Measurements from ENCODE around the gene CTRB2.
"Not testable (repeated sequence)": the region's sequence is repeated elsewhere in the genome, so short reads cannot be mapped to it uniquely, and the experiment has no call there.

The CTRB2 gene

GRCh38 chr16:75209944-75210343 lies 3.0 kb upstream of the CTRB2 start:
- DNase-seq (ENCODE audit: low read depth): no peak
- no peak for TF ChIP-seq CTCF (conservative IDR thresholded peaks at IDR 0.05; ENCODE audit: control insufficient read depth, insufficient read depth, low read depth, low read length)
- H3K4me3 ChIP-seq (ENCODE audit: control insufficient read depth, low read depth, low read length): no peak overlapping the region

- not testable (repeated sequence) for H3K4me3 ChIP-seq (ENCODE audit: control insufficient read depth, low read depth, low read length); DNase-seq (ENCODE audit: low read depth)
Measured at GRCh38 chr16:75209514-75209913, 2.6 kb upstream of the CTRB2 start.

- no peak for TF ChIP-seq CTCF (conservative IDR thresholded peaks at IDR 0.05; ENCODE audit: control insufficient read depth, insufficient read depth, low read depth, low read length)
- DNase-seq (ENCODE audit: low read depth): no peak
- no peak overlapping the region for H3K4me3 ChIP-seq (ENCODE audit: control insufficient read depth, low read depth, low read length)
Measured at GRCh38 chr16:75208861-75209505, 2.0 kb upstream of the CTRB2 start.

GRCh38 chr16:75208242-75208825 lies 1.4 kb upstream of the CTRB2 start:
- TF ChIP-seq CTCF (conservative IDR thresholded peaks at IDR 0.05; ENCODE audit: control insufficient read depth, insufficient read depth, low read depth, low read length): no peak

GRCh38 chr16:75207831-75208230 lies 870 bp upstream of the CTRB2 start:
- no peak overlapping the region for H3K4me3 ChIP-seq (ENCODE audit: control insufficient read depth, low read depth, low read length)
- TF ChIP-seq CTCF (conservative IDR thresholded peaks at IDR 0.05; ENCODE audit: control insufficient read depth, insufficient read depth, low read depth, low read length): no peak
- no peak for DNase-seq (ENCODE audit: low read depth)

More at GRCh38 chr16:75208242-75208825, 1.4 kb upstream of the CTRB2 start:
- DNase-seq (ENCODE audit: low read depth): no peak
- H3K4me3 ChIP-seq (ENCODE audit: control insufficient read depth, low read depth, low read length): no peak overlapping the region

GRCh38 chr16:75205961-75206748 lies 806 bp downstream of the CTRB2 start:
- not testable (repeated sequence) for H3K4me3 ChIP-seq (ENCODE audit: control insufficient read depth, low read depth, low read length); DNase-seq (ENCODE audit: low read depth)

- DNase-seq (ENCODE audit: low read depth): not testable (repeated sequence)
Measured at GRCh38 chr16:75205438-75205837, 1.5 kb downstream of the CTRB2 start.

GRCh38 chr16:75204905-75205304 lies 2.1 kb downstream of the CTRB2 start:
- DNase-seq (ENCODE audit: low read depth); H3K4me3 ChIP-seq (ENCODE audit: control insufficient read depth, low read depth, low read length): not testable (repeated sequence)

More at GRCh38 chr16:75205438-75205837, 1.5 kb downstream of the CTRB2 start:
- H3K4me3 ChIP-seq (ENCODE audit: control insufficient read depth, low read depth, low read length): not testable (repeated sequence)

- no peak overlapping the region for H3K4me3 ChIP-seq (ENCODE audit: control insufficient read depth, low read depth, low read length)
- no peak for DNase-seq (ENCODE audit: low read depth)
- TF ChIP-seq CTCF (conservative IDR thresholded peaks at IDR 0.05; ENCODE audit: control insufficient read depth, insufficient read depth, low read depth, low read length): no peak
Measured at GRCh38 chr16:75204410-75204758, 2.6 kb downstream of the CTRB2 start.

Measured in fibroblast of mammary gland (primary cell).